Aorta (tissue), 5 donors: ENCODE measurements around the gene ZNF776. TPM values are rescaled to one million over a fixed set of nuclear protein-coding genes. Genes with fewer than 3 reads are reported as not detected.
"Not testable (repeated sequence)": the region's sequence is repeated elsewhere in the genome, so short reads cannot be mapped to it uniquely, and the experiment has no call there.

ENCODE experiments used
- ATAC-seq: fragments of 200-7000 bp; cut with Tn5 transposase; one replicate; pipeline ENCODE4 v1.9.1; 2022; ENCODE audit warnings: moderate library complexity; ENCODE audit not compliant: low FRiP score
- DNase-seq, 2 donors: peaks; one replicate each; pipeline ENCODE4 v3.0.0-alpha.2; 2020
- H3K27ac ChIP-seq, 2 donors: one replicate each; pipeline ENCODE4 v1.5.1; 2013; ENCODE audit warnings: low read length in 2 of 2, mild to moderate bottlenecking in 2 of 2, moderate library complexity in 2 of 2, control low read depth in 1 of 2, inconsistent platforms in 1 of 2, low read depth in 1 of 2
- H3K27me3 ChIP-seq, 2 donors: one replicate each; pipeline ENCODE4 v1.6.1; 2013; ENCODE audit warnings: control low read depth in 1 of 2, low read length in 1 of 2, mild to moderate bottlenecking in 1 of 2, moderate library complexity in 1 of 2; ENCODE audit not compliant: insufficient read depth in 2 of 2, control insufficient read depth in 1 of 2
- H3K36me3 ChIP-seq, 2 donors: one replicate each; pipeline ENCODE4 v1.6.1; 2013; ENCODE audit warnings: control low read depth in 1 of 2, low read length in 1 of 2, mild to moderate bottlenecking in 1 of 2; ENCODE audit not compliant: insufficient read depth in 2 of 2, control insufficient read depth in 1 of 2
- H3K4me1 ChIP-seq, 2 donors: one replicate each; pipeline ENCODE4 v1.6.1; 2013; ENCODE audit warnings: low read length in 2 of 2, control low read depth in 1 of 2, mild to moderate bottlenecking in 1 of 2, moderate library complexity in 1 of 2; ENCODE audit not compliant: insufficient read depth in 2 of 2, control insufficient read depth in 1 of 2
- H3K4me3 ChIP-seq, 2 donors: one replicate each; pipeline ENCODE4 v1.5.1; 2013; ENCODE audit warnings: low read length in 2 of 2, control low read depth in 1 of 2, mild to moderate bottlenecking in 1 of 2
- H3K9me3 ChIP-seq: one replicate; pipeline ENCODE4 v1.6.1; 2013; ENCODE audit warnings: mild to moderate bottlenecking, low read length; ENCODE audit not compliant: control insufficient read depth
- WGBS, 2 donors: extraction: QIAGEN DNeasy Blood & Tissue Kit; methylation state at CpG; one replicate each; pipeline ENCODE4 v1.1.7; 2013; 5-methylcytosine and 5-hydroxymethylcytosine counted together
- intact Hi-C, 2 donors: fragments of 100-400 bp; cut with DNase I; formaldehyde crosslinking; loops; one replicate each; pipeline versions ENCODE4 v1.14.2 to v1.15.0; 2022
- polyA plus RNA-seq, 2 donors: library from polyadenylated mRNA; stranded (reverse); fragments of 200-250 nt; gene quantifications; one replicate each; pipeline ENCODE4 v1.2.3, GENCODE V29; 2013
- total RNA-seq, 2 donors: library from RNA; stranded (reverse); fragmentation: NEBNext Ultra II Directional; extraction: Animal tissue kit (Norgen Biotek cat#: 25700); gene quantifications; one replicate each; pipeline ENCODE4 v1.2.1, GENCODE V29; 2021
- donor health status: healthy with polysubstance abuse.
- donor health status: Bipolar disorder and iron deficiency.
- donor health status: DM: no; HTN: no; CAD: no.
- donor health status: DM: no; HTN: no; CAD: no.
- donor health status: DM: yes; HTN: yes; CAD: no.

ZNF776 gene
- total and polyA plus RNA-seq, 4 donors = 4.8 to 13.6 (median 6.6) TPM

DNA sequence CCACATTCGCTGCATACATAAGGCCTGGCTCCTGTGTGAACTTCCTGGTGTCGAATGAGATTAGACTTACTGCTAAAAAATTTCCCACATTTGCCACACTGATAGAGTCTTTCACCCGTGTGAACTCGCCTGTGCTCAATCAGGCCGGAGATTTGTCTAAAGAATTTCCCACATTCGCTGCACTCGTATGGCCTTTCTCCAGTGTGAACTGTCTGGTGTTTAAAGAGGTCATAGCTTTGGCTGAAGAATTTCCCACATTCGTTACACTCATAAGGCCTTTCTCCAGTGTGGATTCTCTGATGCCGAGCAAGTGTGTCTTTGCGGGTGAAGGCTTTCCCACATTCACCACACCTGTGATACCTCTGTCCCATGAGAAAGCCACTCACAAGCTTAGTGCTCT is 25.7 kb upstream of the ZNF776 start:
- H3K4me3 ChIP-seq = no peak overlapping the region
- no peaks in the 10 kb centered on the region for H3K4me1 ChIP-seq
- no peaks in the 10 kb centered on the region for H3K27me3 ChIP-seq
- 97 to 98% methylated on average over 10 of the region's 10 CpGs for WGBS, 2 donors
- DNase-seq (no peak), ATAC-seq (no peak)
- intact Hi-C loops = no loop called here
- H3K9me3 ChIP-seq = peaks cover 39% of the 10 kb centered on the region
- peaks cover 5 to 19% of the 10 kb centered on the region in 2 donors for H3K36me3 ChIP-seq
- no peak overlapping the region for H3K27ac ChIP-seq

DNA sequence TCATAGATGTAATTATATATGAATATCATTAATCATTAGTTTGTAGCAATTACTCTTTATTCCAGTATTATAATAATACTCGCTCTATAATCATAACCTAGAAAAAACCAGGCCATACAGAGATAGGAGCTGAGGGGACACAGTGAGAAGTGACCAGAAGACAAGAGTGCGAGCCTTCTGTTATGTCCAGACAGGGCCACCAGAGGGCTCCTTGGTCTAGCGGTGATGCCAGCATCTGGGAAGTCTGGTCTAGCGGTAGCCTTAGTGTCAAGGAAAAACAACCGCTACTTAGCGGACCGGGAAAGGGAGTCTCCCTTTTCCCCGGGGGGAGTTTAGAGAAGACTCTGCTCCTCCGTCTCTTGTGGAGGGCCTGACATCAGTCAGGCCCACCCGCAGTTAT is 8.3 kb upstream of the ZNF776 start:
- not testable (repeated sequence) for H3K4me3 ChIP-seq, H3K36me3 ChIP-seq, H3K4me1 ChIP-seq, H3K9me3 ChIP-seq, H3K27ac ChIP-seq, ATAC-seq, H3K27me3 ChIP-seq
- 1 to 4% methylated on average over 10 of the region's 10 CpGs for WGBS, 2 donors
- peak in 1 of 2 donors; percentile 64 for DNase-seq
- intact Hi-C loops = loop anchor here in 1 of 2 donors (5.0 kb wide), 1 partner anchor 419 kb away; no protein-coding TSS in a partner anchor

DNA sequence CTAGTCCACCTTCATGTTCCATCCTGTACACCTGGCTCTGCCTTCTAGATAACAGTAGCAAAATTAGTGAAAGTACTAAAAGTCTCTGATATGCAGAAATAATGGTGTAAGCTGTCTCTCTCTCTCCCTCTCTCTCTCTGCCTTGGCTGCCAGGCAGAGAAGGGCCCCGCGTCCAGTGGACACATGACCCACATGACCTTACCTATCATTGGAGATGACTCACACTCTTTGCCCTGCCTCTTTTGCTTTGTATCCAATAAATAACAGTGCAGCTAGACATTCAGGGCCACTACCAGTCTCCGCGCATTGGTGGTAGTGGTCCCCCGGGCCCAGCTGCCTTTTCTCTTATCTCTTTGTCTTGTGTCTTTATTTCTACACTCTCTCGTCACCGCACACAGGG is 7.8 kb upstream of the ZNF776 start:
- ATAC-seq, DNase-seq, H3K9me3 ChIP-seq, H3K36me3 ChIP-seq, H3K27me3 ChIP-seq, H3K4me1 ChIP-seq, H3K4me3 ChIP-seq, H3K27ac ChIP-seq: not testable (repeated sequence)
- WGBS, 2 donors = 89 to 91% methylated on average over 7 of the region's 7 CpGs
- intact Hi-C loops = loop anchor here in 1 of 2 donors (5.0 kb wide), 1 partner anchor 419 kb away; no protein-coding TSS in a partner anchor

DNA sequence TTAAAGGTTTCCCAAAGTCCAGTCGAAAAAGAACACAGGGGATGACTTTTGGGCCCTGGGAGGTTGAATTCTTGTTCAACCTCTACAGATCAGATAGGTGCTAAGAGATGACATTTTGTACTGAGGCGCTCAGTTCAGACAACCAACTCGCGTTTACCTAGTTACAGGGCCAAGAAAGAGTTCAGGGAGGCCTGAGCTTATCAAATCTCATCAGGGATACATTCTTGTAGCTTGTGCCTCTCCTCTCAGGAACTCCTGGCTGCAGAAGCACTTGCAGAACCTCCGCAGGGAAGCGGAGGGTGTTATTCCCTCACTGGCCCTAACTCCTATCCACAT is 825 bp downstream of the ZNF776 start:
- DNase-seq (no peak), ATAC-seq (no peak)
- peaks cover 21% of the 10 kb centered on the region for H3K9me3 ChIP-seq
- H3K4me3 ChIP-seq = peak overlapping the region; percentile 11 to 96
- H3K27me3 ChIP-seq = no peaks in the 10 kb centered on the region
- peaks cover 12 to 20% of the 10 kb centered on the region in 2 donors for H3K36me3 ChIP-seq
- 30 to 34% methylated on average over 6 of the region's 6 CpGs for WGBS, 2 donors
- intact Hi-C loops = loop anchor here in 1 of 2 donors (5.0 kb wide), 1 partner anchor 405 kb away; the partner anchor contains the start of gene ZNF329
- no peak overlapping the region for H3K27ac ChIP-seq
- H3K4me1 ChIP-seq = no peaks in the 10 kb centered on the region

DNA sequence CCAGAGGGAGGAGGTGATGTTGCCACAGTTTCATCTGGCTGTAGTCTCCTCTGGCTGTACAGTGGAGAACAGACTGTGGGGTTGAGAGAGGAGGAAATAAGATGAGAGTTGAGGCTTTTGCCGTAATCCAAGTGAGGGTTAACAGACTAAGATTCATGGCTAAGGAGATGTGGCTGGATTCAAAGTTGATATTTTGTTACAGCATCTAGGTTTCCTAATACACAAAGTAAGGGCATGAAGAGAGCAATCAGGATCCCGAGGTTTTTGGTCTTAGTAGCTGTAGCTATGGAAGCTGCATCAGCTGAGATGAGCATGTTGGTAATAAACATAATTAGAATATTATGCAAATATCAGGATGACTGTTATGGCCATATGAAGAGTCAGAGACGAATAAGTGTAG is 1.4 kb downstream of the ZNF776 start:
- H3K36me3 ChIP-seq = peaks cover 15 to 26% of the 10 kb centered on the region in 2 donors
- intact Hi-C loops = loop anchor here in 1 of 2 donors (5.0 kb wide), 1 partner anchor 404 kb away; the partner anchor contains the start of gene ZNF329
- H3K4me3 ChIP-seq = peak overlapping the region in 1 of 2 donors; percentile 1
- H3K4me1 ChIP-seq = no peaks in the 10 kb centered on the region
- peaks cover 21% of the 10 kb centered on the region for H3K9me3 ChIP-seq
- H3K27me3 ChIP-seq = no peaks in the 10 kb centered on the region
- no peak overlapping the region for H3K27ac ChIP-seq
- no peak for DNase-seq
- 94 to 96% methylated on average over 3 of the region's 3 CpGs for WGBS, 2 donors
- ATAC-seq = no peak

DNA sequence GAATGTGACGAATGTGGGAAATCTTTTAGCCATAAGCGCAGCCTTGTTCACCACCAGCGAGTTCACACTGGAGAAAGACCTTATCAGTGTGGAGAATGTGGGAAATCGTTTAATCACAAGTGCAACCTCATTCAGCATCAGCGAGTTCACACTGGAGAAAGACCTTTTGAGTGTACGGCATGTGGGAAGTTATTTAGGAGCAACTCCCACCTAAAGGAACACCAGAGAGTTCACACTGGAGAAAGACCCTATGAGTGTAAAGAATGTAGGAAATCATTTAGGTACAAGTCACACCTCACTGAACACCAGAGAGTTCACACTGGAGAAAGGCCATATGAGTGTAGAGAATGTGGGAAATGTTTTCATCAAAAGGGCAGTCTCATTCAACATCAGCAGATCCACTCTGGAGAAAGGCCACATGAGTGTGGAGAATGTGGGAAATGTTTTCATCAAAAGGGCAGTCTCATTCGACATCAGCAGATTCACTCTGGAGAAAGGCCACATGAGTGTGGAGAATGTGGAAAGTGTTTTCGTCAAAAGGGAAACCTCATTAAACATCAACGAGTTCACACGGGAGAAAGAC is 7.6 kb downstream of the ZNF776 start:
- peaks cover 36 to 46% of the 10 kb centered on the region in 2 donors for H3K36me3 ChIP-seq
- peaks cover 42% of the 10 kb centered on the region for H3K9me3 ChIP-seq
- H3K4me1 ChIP-seq = no peaks in the 10 kb centered on the region
- no peaks in the 10 kb centered on the region for H3K27me3 ChIP-seq
- H3K4me3 ChIP-seq = no peak overlapping the region
- no peak overlapping the region for H3K27ac ChIP-seq
- 97 to 98% methylated on average over 10 of the region's 10 CpGs for WGBS, 2 donors
- no peak for ATAC-seq
- intact Hi-C loops = no loop called here
- DNase-seq = no peak

DNA sequence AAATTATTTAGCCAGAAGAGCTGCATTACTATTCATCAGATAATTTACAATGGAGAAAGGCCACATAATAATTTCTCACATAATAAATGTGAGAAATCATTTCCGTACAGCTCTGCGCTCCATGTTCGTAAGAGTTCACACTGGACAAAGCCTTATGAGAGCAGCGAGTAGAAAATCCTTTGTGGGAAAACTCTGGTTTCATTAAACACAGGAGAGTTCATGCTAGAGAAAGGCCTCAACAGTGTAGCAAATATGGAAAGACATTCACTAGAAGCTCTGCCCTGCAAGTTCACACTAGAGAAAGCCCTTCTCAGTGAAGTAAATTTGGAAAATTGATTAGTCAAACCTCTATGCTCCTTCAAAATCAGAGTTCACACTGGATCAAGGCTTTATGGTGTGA is 8.4 kb downstream of the ZNF776 start:
- Histone ChIP-seq H3K4me1 (no peaks in the 10 kb centered on the region), H3K9me3 (peaks cover 47% of the 10 kb centered on the region), H3K27ac (no peak overlapping the region), H3K36me3 (peaks cover 40 to 54% of the 10 kb centered on the region in 2 donors), H3K27me3 (no peaks in the 10 kb centered on the region), H3K4me3 (no peak overlapping the region)
- ATAC-seq (no peak), DNase-seq (no peak)
- WGBS, 2 donors = 86 to 98% methylated on average over 4 of the region's 4 CpGs
- intact Hi-C loops = no loop called here

DNA sequence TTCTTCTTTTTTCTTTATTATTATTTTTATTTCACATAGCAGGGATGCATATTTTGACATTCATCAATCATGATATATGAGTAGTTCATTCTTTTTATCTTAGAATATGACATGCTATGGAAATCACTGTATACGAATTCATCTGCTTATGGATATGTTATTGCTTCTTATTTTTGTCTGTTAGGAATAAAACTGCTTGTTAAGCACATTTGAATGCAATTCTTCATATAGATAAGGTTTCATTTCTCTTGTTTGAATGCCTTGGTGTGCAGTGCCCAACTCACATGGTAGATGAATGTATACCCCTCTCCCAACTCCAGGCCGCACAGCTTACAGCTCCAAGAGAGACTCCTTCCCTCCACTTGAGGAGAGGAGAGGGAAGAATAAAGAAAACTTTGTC is 11.3 kb downstream of the ZNF776 start:
- Histone ChIP-seq H3K36me3 (peaks cover 35 to 46% of the 10 kb centered on the region in 2 donors), H3K4me3 (no peak overlapping the region), H3K4me1 (no peaks in the 10 kb centered on the region), H3K27ac (no peak overlapping the region), H3K27me3 (no peaks in the 10 kb centered on the region), H3K9me3 (peaks cover 46% of the 10 kb centered on the region)
- intact Hi-C loops = no loop called here
- DNase-seq = no peak
- no peak for ATAC-seq
- 86 to 90% methylated on average over 2 of the region's 2 CpGs for WGBS, 2 donors

DNA sequence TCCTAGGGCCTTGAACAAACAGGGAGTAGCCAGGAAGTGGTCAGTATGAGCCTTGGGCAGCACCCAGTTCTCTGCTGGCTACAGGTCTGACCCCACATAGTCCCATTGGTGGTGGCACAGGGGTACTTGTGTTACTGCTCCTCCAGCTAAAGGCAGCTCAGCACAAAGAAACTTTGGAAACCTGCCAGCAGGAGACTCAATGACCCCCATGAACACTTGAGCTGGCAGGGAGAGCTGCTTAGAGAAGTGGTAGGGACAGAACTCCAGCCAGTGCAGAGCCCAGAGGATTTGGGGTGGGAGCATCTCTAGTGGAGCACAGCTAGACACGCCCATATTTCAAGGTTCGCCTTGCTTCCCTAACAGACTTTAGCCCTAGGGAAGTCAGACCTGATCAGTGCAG is 12.5 kb downstream of the ZNF776 start:
- no peak for ATAC-seq
- WGBS, 2 donors = 99 to 100% methylated on average over 2 of the region's 2 CpGs
- Histone ChIP-seq H3K36me3 (peaks cover 24 to 37% of the 10 kb centered on the region in 2 donors), H3K9me3 (peaks cover 38% of the 10 kb centered on the region), H3K4me3 (no peak overlapping the region), H3K4me1 (no peaks in the 10 kb centered on the region), H3K27me3 (no peaks in the 10 kb centered on the region), H3K27ac (no peak overlapping the region)
- no peak for DNase-seq
- intact Hi-C loops = no loop called here
